GM10266 (cell line): ENCODE data around the gene NEB.

Source experiments
- DNase-seq: peaks from one replicate; pipeline ENCODE4 v3.0.0; 2012; ENCODE audit errors: extremely low spot score
- TF ChIP-seq, protein P1 (sequence below): IDR thresholded peaks from 2 replicates; pipeline ENCODE4 v1.5.1; 2012; ENCODE audit warnings: mild to moderate bottlenecking, low read depth; ENCODE audit not compliant: control insufficient read depth, insufficient read depth; ENCODE audit errors: missing control alignments

NEB gene

GRCh38 chr2:151766437-151767153 lies 32.3 kb upstream of the NEB start:
- DNase-seq = peak; percentile 44
- TF ChIP-seq, protein P1, sequence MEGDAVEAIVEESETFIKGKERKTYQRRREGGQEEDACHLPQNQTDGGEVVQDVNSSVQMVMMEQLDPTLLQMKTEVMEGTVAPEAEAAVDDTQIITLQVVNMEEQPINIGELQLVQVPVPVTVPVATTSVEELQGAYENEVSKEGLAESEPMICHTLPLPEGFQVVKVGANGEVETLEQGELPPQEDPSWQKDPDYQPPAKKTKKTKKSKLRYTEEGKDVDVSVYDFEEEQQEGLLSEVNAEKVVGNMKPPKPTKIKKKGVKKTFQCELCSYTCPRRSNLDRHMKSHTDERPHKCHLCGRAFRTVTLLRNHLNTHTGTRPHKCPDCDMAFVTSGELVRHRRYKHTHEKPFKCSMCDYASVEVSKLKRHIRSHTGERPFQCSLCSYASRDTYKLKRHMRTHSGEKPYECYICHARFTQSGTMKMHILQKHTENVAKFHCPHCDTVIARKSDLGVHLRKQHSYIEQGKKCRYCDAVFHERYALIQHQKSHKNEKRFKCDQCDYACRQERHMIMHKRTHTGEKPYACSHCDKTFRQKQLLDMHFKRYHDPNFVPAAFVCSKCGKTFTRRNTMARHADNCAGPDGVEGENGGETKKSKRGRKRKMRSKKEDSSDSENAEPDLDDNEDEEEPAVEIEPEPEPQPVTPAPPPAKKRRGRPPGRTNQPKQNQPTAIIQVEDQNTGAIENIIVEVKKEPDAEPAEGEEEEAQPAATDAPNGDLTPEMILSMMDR = no peak

- TF ChIP-seq, protein P1 = no peak
- DNase-seq = no peak
Measured at GRCh38 chr2:151765760-151766410, 31.6 kb upstream of the NEB start.

GRCh38 chr2:151762694-151763093 lies 28.4 kb upstream of the NEB start:
- TF ChIP-seq, protein P1 = no peak
- DNase-seq = no peak

- DNase-seq = no peak
- TF ChIP-seq, protein P1 = no peak
Measured at GRCh38 chr2:151761687-151762086, 27.4 kb upstream of the NEB start.

- DNase-seq = no peak
- TF ChIP-seq, protein P1 = no peak
Measured at GRCh38 chr2:151761193-151761592, 26.9 kb upstream of the NEB start.

- DNase-seq = no peak
- TF ChIP-seq, protein P1 = no peak
Measured at GRCh38 chr2:151760139-151760650, 25.9 kb upstream of the NEB start.

DNA sequence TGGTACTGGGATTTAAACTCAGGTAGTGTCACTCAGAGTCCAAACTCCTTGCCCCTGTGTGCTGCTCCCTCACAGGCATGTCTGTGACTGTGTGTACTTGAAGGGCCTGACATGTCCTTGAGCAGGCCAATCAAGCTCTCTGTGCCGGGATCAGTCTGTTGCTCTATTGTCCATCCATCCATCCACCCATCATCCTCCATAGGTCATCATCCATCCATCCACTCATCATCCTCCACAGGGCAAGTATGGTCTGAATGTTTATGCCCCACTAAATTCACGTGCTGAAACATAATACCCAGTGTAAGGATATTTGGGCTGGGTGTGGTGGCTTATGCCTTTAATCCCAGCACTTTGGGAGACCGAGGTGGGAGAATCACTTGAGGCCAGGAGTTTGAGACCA lies 24.5 kb upstream of the NEB start:
- DNase-seq = no peak
- TF ChIP-seq, protein P1 = no peak
